Parathyroid adenoma (tissue), 2 donors: Measurements from ENCODE around the gene COL11A1.
"Not testable (repeated sequence)": the region's sequence is repeated elsewhere in the genome, so short reads cannot be mapped to it uniquely, and the experiment has no call there.

Experiments used
- H2AFZ ChIP-seq: fragments of 300-600 bp; sonication (generic); one replicate; pipeline ENCODE4 v1.7.0; 2017; ENCODE audit warnings: antibody characterized with exemption, mild to moderate bottlenecking
- H3K27ac ChIP-seq: fragments of 300-600 bp; sonication (generic); one replicate; pipeline ENCODE4 v1.7.0; 2017
- H3K27me3 ChIP-seq: fragments of 300-600 bp; sonication (generic); one replicate; pipeline ENCODE4 v1.7.0; 2017; ENCODE audit warnings: low read length; ENCODE audit not compliant: control insufficient read depth, insufficient read depth
- H3K36me3 ChIP-seq: fragments of 300-600 bp; sonication (generic); one replicate; pipeline ENCODE4 v1.7.0; 2017; ENCODE audit warnings: low read length; ENCODE audit not compliant: control insufficient read depth, insufficient read depth
- H3K4me1 ChIP-seq: fragments of 300-600 bp; sonication (generic); one replicate; pipeline ENCODE4 v1.7.0; 2017; ENCODE audit warnings: control low read depth
- H3K4me2 ChIP-seq: fragments of 300-600 bp; sonication (generic); one replicate; pipeline ENCODE4 v1.7.0; 2017; ENCODE audit warnings: low read length
- H3K4me3 ChIP-seq: fragments of 300-600 bp; sonication (generic); one replicate; pipeline ENCODE4 v1.7.0; 2017; ENCODE audit warnings: low read depth, low read length
- H3K79me2 ChIP-seq: fragments of 300-600 bp; sonication (generic); one replicate; pipeline ENCODE4 v1.7.0; 2017; ENCODE audit warnings: control low read depth
- H3K9ac ChIP-seq: fragments of 300-600 bp; sonication (generic); one replicate; pipeline ENCODE4 v1.7.0; 2017; ENCODE audit warnings: mild to moderate bottlenecking
- H3K9me3 ChIP-seq: fragments of 300-600 bp; sonication (generic); one replicate; pipeline ENCODE4 v1.7.0; 2017; ENCODE audit warnings: low read length; ENCODE audit not compliant: control insufficient read depth
- TF ChIP-seq, protein P1 (sequence below): fragments of 300-600 bp; sonication (generic); IDR thresholded peaks from one replicate; pipeline ENCODE4 v1.7.0; 2017; ENCODE audit warnings: antibody characterized with exemption, mild to moderate bottlenecking
- donor health status: primary hyperparathyroidism.

COL11A1 gene

DNA sequence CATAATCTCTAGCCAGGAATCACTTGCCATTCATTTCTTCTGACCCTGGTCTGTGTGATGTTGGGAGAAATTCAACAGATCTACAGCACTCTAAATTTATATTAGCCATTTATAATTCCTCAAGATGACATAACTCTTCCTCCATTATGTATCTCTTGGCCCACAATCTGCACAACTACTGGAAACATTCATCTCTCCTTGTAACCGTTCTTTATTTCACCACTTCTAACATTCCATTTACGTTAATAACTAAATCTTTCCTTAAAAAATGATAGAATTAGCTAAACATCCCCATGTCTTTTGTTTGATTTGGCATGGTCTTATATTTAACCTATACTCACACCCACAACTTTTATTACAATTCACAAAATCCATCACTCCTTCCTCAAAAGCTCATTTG, 166.0 kb downstream of the COL11A1 start:
- Histone ChIP-seq H3K36me3 (no peaks in the 10 kb centered on the region), H3K27me3 (no peaks in the 10 kb centered on the region), H3K27ac (no peak overlapping the region), H3K9ac (no peak overlapping the region), H3K4me1 (no peaks in the 10 kb centered on the region), H3K9me3 (no peaks in the 10 kb centered on the region), H3K4me3 (no peak overlapping the region), H3K4me2 (no peak overlapping the region), H2AFZ (no peak overlapping the region), H3K79me2 (no peaks in the 10 kb centered on the region)
- TF ChIP-seq, protein P1, sequence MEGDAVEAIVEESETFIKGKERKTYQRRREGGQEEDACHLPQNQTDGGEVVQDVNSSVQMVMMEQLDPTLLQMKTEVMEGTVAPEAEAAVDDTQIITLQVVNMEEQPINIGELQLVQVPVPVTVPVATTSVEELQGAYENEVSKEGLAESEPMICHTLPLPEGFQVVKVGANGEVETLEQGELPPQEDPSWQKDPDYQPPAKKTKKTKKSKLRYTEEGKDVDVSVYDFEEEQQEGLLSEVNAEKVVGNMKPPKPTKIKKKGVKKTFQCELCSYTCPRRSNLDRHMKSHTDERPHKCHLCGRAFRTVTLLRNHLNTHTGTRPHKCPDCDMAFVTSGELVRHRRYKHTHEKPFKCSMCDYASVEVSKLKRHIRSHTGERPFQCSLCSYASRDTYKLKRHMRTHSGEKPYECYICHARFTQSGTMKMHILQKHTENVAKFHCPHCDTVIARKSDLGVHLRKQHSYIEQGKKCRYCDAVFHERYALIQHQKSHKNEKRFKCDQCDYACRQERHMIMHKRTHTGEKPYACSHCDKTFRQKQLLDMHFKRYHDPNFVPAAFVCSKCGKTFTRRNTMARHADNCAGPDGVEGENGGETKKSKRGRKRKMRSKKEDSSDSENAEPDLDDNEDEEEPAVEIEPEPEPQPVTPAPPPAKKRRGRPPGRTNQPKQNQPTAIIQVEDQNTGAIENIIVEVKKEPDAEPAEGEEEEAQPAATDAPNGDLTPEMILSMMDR = no peak

DNA sequence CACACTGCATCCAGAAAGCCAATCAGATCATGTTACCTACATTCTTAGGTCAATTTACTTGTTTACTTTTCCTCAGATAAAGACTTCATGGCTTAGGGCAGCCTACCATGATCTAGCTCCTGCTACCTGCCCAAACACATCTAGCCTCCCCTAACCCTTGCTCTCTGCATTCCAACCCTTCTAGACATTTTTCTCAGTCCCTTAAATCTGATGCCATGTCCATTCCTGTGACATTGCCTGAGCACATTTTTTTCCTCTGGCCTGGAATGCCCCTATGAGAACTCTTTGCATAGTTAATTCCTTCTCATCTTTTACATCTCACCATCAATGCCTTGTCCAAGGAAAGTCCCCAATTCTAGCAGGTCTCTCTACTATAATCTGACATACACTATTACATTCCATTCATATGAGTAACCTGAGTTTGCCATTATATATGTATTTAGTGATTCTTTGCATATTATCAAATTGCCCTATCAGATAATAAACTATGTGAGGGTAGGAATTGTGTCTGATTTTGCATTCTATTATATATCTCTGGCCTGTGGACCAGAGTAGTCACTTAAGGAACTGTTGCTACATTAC, 166.9 kb downstream of the COL11A1 start:
- H3K27ac ChIP-seq = no peak overlapping the region
- H2AFZ ChIP-seq = no peak overlapping the region
- H3K9me3 ChIP-seq = no peaks in the 10 kb centered on the region
- no peaks in the 10 kb centered on the region for H3K79me2 ChIP-seq
- no peak overlapping the region for H3K9ac ChIP-seq
- no peaks in the 10 kb centered on the region for H3K36me3 ChIP-seq
- H3K4me1 ChIP-seq = no peaks in the 10 kb centered on the region
- H3K4me2 ChIP-seq = no peak overlapping the region
- H3K27me3 ChIP-seq = no peaks in the 10 kb centered on the region
- no peak overlapping the region for H3K4me3 ChIP-seq
- TF ChIP-seq, protein P1 = no peak

DNA sequence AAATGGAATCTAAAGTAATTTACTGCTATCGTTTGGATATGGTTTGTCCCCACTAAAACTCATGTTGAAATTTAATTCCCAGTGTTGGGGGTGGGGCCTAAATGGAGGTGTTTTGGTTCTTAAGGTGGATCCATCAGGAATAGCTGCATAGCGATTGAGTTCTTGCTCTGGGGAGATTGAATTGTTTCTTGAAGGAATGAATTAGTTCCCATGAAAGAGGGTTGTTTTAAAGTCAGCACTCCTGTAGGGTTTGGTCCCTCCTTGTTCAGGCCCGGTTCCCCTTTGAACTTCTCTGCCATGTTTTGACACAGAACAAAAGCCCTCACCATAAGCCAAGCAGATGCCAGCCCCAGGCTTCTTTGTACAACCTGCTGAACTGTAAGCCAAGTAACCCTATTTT, 170.9 kb downstream of the COL11A1 start:
- Histone ChIP-seq H3K9me3 (no peaks in the 10 kb centered on the region), H3K9ac (no peak overlapping the region), H2AFZ (no peak overlapping the region), H3K27ac (no peak overlapping the region), H3K4me2 (no peak overlapping the region), H3K79me2 (no peaks in the 10 kb centered on the region), H3K4me1 (no peaks in the 10 kb centered on the region), H3K27me3 (no peaks in the 10 kb centered on the region), H3K4me3 (no peak overlapping the region), H3K36me3 (no peaks in the 10 kb centered on the region)
- TF ChIP-seq, protein P1 = no peak

DNA sequence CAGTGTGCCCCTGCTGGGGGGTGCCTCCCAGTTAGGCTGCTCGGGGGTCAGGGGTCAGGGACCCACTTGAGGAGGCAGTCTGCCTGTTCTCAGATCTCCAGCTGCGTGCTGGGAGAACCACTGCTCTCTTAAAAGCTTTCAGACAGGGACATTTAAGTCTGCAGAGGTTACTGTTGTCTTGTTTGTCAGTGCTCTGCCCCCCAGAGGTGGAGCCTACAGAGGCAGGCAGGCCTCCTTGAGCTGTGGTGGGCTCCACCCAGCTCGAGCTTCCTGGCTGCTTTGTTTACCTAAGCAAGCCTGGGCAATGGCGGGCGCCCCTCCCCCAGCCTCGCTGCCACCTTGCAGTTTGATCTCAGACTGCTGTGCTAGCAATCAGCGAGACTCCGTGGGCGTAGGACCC, 175.0 kb downstream of the COL11A1 start:
- not testable (repeated sequence) for H3K4me1 ChIP-seq, H3K4me3 ChIP-seq, H2AFZ ChIP-seq, H3K9ac ChIP-seq, H3K27ac ChIP-seq, H3K27me3 ChIP-seq, H3K4me2 ChIP-seq, H3K36me3 ChIP-seq, H3K79me2 ChIP-seq, H3K9me3 ChIP-seq

DNA sequence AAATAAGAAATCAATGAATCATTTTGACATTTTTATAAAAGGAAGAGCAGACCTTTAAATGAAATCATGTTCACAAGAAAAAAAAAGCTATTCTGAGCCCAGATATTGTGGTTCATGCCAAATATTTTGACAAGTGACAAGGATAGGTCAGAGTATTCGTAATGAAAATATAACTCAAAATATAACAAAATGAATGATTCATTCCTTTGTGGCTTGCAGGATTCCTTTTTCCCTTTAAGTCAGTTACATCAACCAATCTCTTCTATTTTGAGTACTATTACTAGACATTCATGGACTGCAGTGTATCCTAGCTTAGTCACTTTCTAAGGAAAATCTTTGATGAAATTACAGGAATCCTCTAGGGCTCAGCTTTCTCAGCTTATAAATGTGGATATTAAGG, 188.7 kb downstream of the COL11A1 start:
- no peaks in the 10 kb centered on the region for H3K9me3 ChIP-seq
- no peaks in the 10 kb centered on the region for H3K36me3 ChIP-seq
- no peak overlapping the region for H3K4me3 ChIP-seq
- TF ChIP-seq, protein P1 = no peak
- H3K27ac ChIP-seq = no peak overlapping the region
- no peaks in the 10 kb centered on the region for H3K4me1 ChIP-seq
- no peak overlapping the region for H2AFZ ChIP-seq
- no peak overlapping the region for H3K9ac ChIP-seq
- no peak overlapping the region for H3K4me2 ChIP-seq
- no peaks in the 10 kb centered on the region for H3K79me2 ChIP-seq
- no peaks in the 10 kb centered on the region for H3K27me3 ChIP-seq
